ENCODE results near the gene ELMO1.

GRCh38 chr7:36984710-36985312 is 463.9 kb downstream of the ELMO1 start:
- TF ChIP-seq CTCF (conservative IDR thresholded peaks at IDR 0.05; ENCODE audit: low read depth, low read length) (no peak), EZH2 (IDR thresholded peaks at IDR 0.05; ENCODE audit: low read length, unreplicated experiment) (no peak)
